Measurements from ENCODE around the gene AAR2. TPM values are rescaled to one million over a fixed set of nuclear protein-coding genes. Genes with fewer than 3 reads are reported as not detected.

Gene AAR2
- total RNA-seq, 4 donors from 2014 or later = 24.5 to 35.6 (median 28.6) TPM

DNA sequence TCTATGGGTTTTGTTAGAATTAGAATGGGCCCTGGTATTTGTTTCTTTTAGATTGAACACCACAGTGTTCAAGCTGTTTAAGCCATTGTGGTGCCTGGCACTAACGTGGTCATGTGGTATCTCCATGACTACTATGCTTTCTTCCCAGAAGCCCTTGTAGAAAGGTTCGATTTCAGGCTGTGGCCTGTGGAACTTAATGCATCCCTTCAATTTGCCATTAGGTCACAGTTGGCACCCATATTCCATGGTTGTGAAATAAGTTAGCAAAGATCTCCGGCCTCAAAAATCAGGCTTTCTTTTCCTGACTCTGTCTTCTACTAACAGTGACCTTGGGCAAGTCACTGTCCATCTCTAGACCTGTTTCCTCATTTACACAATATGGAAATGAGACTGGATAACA, 31.3 kb upstream of the AAR2 start:
- TF ChIP-seq, protein P1, sequence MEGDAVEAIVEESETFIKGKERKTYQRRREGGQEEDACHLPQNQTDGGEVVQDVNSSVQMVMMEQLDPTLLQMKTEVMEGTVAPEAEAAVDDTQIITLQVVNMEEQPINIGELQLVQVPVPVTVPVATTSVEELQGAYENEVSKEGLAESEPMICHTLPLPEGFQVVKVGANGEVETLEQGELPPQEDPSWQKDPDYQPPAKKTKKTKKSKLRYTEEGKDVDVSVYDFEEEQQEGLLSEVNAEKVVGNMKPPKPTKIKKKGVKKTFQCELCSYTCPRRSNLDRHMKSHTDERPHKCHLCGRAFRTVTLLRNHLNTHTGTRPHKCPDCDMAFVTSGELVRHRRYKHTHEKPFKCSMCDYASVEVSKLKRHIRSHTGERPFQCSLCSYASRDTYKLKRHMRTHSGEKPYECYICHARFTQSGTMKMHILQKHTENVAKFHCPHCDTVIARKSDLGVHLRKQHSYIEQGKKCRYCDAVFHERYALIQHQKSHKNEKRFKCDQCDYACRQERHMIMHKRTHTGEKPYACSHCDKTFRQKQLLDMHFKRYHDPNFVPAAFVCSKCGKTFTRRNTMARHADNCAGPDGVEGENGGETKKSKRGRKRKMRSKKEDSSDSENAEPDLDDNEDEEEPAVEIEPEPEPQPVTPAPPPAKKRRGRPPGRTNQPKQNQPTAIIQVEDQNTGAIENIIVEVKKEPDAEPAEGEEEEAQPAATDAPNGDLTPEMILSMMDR (IDR thresholded peaks at IDR 0.05) = no peak
- TF ChIP-seq POLR2A (IDR thresholded peaks at IDR 0.05) (no peak), EP300 (IDR thresholded peaks at IDR 0.05) (no peak)
- WGBS, 2 donors = 83 to 88% methylated on average over 3 of the region's 3 CpGs
- Histone ChIP-seq H3K9me3 (no peaks in the 10 kb centered on the region), H3K27me3 (no peaks in the 10 kb centered on the region), H3K4me1 (peaks cover 0 to 4% (median 0%) of the 10 kb centered on the region in 4 donors), H3K4me3 (no peak overlapping the region), H3K36me3 (peaks cover 0 to 70% (median 0%) of the 10 kb centered on the region in 3 donors), H3K27ac (no peak overlapping the region)
- DNase-seq (ENCODE audit: low spot score in 2 of 2) = no peak

DNA sequence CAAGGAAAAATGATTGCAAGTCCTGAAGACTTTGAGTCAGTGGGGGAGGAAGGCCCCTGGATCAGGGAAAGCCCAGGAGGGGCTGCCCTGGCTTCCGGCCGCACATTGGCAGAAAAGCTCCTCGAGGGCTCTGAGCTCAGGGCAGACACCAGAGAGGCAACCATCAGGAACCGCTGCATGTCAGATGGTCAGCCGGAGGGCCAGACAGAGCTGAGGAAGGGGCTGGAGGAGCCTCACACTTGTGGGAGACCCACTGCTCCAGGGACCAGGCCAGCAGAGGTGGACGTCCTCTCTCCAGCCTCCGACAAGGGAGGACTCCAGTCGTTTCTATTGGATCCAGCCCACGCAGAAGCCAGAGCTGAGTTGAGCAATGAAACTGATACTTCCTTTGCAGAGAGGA, 30.2 kb upstream of the AAR2 start:
- no peak overlapping the region for H3K27ac ChIP-seq
- H3K9me3 ChIP-seq = no peaks in the 10 kb centered on the region
- TF ChIP-seq EP300 (IDR thresholded peaks at IDR 0.05) = no peak
- TF ChIP-seq, protein P1 (IDR thresholded peaks at IDR 0.05) = no peak
- TF ChIP-seq POLR2A (IDR thresholded peaks at IDR 0.05) = no peak
- WGBS, 2 donors = 86 to 88% methylated on average over 9 of the region's 9 CpGs
- peaks cover 0 to 71% (median 0%) of the 10 kb centered on the region in 3 donors for H3K36me3 ChIP-seq
- peaks cover 0 to 4% (median 0%) of the 10 kb centered on the region in 4 donors for H3K4me1 ChIP-seq
- DNase-seq (ENCODE audit: low spot score in 2 of 2) = no peak
- H3K27me3 ChIP-seq = no peaks in the 10 kb centered on the region
- no peak overlapping the region for H3K4me3 ChIP-seq

DNA sequence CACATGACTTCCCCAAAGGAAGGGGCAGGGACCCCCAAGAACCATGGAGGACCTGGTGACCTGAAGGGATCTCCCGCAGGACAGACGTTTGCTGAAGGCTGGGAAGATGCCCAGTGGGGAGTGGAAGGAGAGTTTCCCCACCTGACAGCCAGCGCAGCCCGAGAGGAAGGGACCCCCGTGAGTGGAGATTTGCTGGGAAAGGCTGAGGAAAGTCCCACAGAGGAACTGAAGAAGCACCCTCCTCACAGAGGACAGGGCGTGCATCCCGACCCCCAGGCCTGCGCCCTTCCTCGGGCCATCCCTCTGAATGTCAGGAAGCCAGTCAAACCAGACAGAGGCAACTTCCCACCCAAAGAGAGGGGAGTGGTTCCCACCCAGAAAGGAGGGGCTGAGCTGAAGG, 29.6 kb upstream of the AAR2 start:
- Histone ChIP-seq H3K4me3 (no peak overlapping the region), H3K4me1 (peaks cover 0 to 4% (median 0%) of the 10 kb centered on the region in 4 donors), H3K36me3 (peaks cover 0 to 71% (median 0%) of the 10 kb centered on the region in 3 donors), H3K27me3 (no peaks in the 10 kb centered on the region), H3K9me3 (no peaks in the 10 kb centered on the region), H3K27ac (no peak overlapping the region)
- no peak for TF ChIP-seq EP300 (IDR thresholded peaks at IDR 0.05)
- no peak for TF ChIP-seq POLR2A (IDR thresholded peaks at IDR 0.05)
- DNase-seq (ENCODE audit: low spot score in 2 of 2) = no peak
- 75 to 82% methylated on average over 9 of the region's 9 CpGs for WGBS, 2 donors

DNA sequence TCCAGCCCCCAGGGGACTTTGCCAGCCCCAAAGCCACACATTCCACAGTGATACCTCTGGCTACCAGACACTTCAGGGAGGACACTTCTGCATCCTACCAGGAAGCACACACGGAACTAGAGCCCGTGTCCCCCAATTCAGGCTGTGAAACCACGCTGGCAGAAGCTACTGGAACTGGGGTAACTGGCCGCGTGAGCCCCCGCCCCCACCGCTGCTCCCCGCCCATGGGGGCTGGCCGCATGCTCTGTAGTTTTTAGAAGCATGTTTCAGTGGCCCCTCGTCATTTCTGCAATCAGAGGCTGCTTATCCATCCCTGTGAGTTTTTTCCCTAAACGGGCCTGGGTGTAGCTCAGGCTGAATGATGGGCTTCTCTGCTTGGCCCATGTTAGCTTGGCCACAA, 28.7 kb upstream of the AAR2 start:
- peaks cover 0 to 4% (median 0%) of the 10 kb centered on the region in 4 donors for H3K4me1 ChIP-seq
- no peak overlapping the region for H3K4me3 ChIP-seq
- no peak for TF ChIP-seq POLR2A (IDR thresholded peaks at IDR 0.05)
- TF ChIP-seq EP300 (IDR thresholded peaks at IDR 0.05) = no peak
- TF ChIP-seq, protein P1 (IDR thresholded peaks at IDR 0.05) = no peak
- 85 to 92% methylated on average over 11 of the region's 11 CpGs for WGBS, 2 donors
- peaks cover 0 to 74% (median 0%) of the 10 kb centered on the region in 3 donors for H3K36me3 ChIP-seq
- H3K9me3 ChIP-seq = no peaks in the 10 kb centered on the region
- no peak overlapping the region for H3K27ac ChIP-seq
- DNase-seq (ENCODE audit: low spot score in 2 of 2) = no peak
- no peaks in the 10 kb centered on the region for H3K27me3 ChIP-seq

DNA sequence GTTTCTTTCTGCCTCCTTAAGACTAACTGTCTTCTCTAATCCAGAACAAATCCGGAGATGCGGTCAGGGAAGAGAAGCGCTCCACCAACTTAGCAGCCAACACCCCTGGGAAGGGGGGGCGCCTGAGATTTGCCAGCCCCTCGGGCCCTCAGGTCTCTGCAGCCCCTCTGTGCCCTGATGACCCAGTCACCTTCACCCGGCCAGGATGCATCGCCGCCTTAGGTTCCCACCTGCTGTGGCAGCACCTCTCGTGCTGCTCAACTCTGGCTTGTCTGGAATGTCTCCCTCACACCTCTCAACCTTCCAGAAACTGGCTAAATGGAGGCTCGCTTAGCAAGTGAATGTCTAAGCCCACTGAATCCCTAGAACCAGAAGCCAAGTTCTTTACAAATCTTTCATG, 28.0 kb upstream of the AAR2 start:
- WGBS, 2 donors = 86 to 91% methylated on average over 10 of the region's 10 CpGs
- Histone ChIP-seq H3K9me3 (no peaks in the 10 kb centered on the region), H3K36me3 (peaks cover 0 to 80% (median 0%) of the 10 kb centered on the region in 3 donors), H3K27me3 (no peaks in the 10 kb centered on the region), H3K4me3 (no peak overlapping the region), H3K4me1 (no peaks in the 10 kb centered on the region), H3K27ac (no peak overlapping the region)
- no peak for TF ChIP-seq POLR2A (IDR thresholded peaks at IDR 0.05)
- no peak for TF ChIP-seq EP300 (IDR thresholded peaks at IDR 0.05)
- TF ChIP-seq, protein P1 (IDR thresholded peaks at IDR 0.05) = no peak
- DNase-seq (ENCODE audit: low spot score in 2 of 2) = no peak

All from tibial nerve (tissue), 4 donors.